GM12874 (cell line): ENCODE data around the gene KRTAP10-9.

Source experiments
- CTCF ChIP-seq: IDR thresholded peaks from 2 replicates; pipeline ENCODE4 v1.5.1; 2011; ENCODE audit warnings: low read depth, mild to moderate bottlenecking, control low read depth, low read length, moderate library complexity; ENCODE audit not compliant: insufficient read depth

KRTAP10-9 gene

GRCh38 chr21:44615466-44615865, 11.4 kb upstream of the KRTAP10-9 start:
- no peak for TF ChIP-seq CTCF

DNA sequence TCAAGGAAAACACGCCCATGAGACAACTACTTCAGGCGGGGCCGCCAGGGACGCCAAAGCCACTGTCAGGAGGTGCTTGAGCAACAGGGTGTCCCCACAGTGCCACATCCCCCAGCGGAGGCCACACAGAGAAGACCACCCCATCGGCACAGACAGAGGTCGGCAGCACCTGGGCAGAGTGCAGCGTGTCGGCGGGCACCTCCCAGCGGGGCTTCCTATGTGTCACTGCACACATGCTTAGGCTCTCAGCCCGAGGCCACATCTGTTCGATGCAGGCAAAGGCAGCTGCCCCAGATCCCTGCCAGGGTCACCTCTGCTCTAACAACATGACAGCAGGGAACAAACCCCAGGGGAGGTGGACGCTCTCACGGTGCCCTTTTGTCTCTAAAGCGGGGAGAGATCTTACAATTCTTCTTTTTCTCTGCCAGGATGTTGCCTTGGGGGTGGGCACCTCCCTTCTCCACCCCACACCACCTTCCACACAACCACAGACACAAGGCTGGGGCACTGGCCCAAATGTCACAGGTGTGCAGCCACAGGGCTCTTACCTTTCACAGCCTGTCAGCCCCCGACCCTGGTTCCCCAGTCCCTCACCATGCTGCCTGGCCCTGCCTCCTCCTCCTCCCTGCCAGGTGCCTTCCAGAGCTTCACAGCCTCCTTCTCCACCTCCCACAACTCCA, 10.8 kb upstream of the KRTAP10-9 start:
- no peak for TF ChIP-seq CTCF

DNA sequence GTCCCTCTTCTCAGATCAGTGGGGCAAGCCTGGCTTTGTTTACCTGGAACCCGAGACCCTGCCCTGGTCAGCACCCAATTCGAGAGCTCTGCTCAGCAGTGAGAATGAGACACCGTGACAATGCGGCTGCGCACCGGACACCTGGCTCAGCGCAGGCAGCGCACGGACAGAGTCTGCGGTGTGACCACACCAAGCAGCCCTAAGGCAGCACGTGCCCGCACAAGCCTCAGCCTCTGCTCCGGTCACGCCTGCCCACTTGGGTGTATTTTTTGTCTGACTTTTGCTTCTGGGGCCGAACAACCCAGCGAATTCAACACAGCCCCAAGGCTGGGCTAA, 10.3 kb upstream of the KRTAP10-9 start:
- TF ChIP-seq CTCF: no peak

- no peak for TF ChIP-seq CTCF
Measured at GRCh38 chr21:44617071-44617501, 9.8 kb upstream of the KRTAP10-9 start.

DNA sequence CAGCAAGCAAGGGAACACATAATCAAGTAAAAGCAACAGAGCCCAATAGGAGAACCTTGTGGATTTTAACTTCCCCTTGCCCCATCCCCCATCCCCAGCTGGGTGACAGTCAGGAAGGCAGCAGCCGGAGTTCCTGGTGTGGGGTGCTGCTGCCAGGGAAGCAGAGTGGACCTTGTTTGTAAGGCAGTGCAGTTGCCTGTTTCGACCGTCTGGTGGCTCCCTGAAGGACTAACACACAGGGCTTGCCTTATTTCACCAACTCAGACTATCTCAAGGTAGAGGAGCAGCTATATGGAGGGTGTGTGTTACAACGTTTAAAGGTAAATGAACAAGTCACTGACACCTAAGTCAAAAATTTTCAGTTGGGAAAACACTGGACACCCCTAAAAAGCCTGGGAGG, 8.4 kb upstream of the KRTAP10-9 start:
- TF ChIP-seq CTCF: no peak

DNA sequence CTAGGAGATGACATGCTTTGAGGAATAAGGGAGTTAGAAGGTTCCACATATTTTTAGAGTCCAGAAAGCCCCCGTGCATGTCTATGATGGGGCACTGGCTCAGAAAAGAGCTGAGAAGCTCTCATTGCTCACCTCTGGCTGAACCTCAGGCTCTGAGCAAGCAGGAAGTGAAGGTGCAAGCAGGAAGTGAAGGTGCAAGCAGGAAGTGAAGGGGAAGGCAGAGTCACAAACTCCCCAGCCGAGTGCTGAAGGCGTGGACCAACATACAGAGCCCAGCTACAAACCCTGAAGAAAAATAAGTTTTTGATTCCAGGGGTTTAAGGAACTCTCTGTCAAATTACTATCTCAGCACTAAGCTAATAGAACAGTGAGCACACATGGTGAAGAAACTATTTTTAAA, 8.0 kb upstream of the KRTAP10-9 start:
- no peak for TF ChIP-seq CTCF

- TF ChIP-seq CTCF: no peak
Measured at GRCh38 chr21:44619886-44620285, 7.0 kb upstream of the KRTAP10-9 start.
